ENCODE measurements around the gene AGTPBP1.

AGTPBP1 gene

GRCh38 chr9:85647571-85647970, 94.2 kb downstream of the AGTPBP1 start:
- H3K4me3 ChIP-seq (ENCODE audit: low read depth, low read length): no peak overlapping the region
- TF ChIP-seq, protein P1, sequence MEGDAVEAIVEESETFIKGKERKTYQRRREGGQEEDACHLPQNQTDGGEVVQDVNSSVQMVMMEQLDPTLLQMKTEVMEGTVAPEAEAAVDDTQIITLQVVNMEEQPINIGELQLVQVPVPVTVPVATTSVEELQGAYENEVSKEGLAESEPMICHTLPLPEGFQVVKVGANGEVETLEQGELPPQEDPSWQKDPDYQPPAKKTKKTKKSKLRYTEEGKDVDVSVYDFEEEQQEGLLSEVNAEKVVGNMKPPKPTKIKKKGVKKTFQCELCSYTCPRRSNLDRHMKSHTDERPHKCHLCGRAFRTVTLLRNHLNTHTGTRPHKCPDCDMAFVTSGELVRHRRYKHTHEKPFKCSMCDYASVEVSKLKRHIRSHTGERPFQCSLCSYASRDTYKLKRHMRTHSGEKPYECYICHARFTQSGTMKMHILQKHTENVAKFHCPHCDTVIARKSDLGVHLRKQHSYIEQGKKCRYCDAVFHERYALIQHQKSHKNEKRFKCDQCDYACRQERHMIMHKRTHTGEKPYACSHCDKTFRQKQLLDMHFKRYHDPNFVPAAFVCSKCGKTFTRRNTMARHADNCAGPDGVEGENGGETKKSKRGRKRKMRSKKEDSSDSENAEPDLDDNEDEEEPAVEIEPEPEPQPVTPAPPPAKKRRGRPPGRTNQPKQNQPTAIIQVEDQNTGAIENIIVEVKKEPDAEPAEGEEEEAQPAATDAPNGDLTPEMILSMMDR (IDR thresholded peaks at IDR 0.05; ENCODE audit: low read depth, low read length): no peak

GRCh38 chr9:85645909-85646627, 95.7 kb downstream of the AGTPBP1 start:
- TF ChIP-seq, protein P1 (IDR thresholded peaks at IDR 0.05; ENCODE audit: low read depth, low read length): no peak
- no peak overlapping the region for H3K4me3 ChIP-seq (ENCODE audit: low read depth, low read length)

DNA sequence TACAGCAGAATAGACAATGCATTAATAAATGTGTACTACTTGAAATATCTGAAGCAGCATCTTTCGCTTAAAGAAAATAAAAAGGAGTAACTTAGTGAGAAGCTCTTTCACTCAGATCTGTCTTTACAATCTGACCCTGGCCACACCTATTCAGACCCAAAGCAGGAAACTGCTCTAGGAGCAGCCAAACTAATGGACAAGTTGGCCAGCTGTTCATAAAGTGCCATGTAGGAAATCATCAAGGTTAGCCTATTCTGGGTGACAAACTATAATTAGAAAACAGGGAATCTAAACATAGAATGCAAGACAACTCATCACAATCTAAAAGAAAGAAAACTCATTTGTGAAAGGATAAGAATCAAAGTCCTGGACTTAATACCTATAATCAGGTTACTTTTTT, 101.3 kb downstream of the AGTPBP1 start:
- no peak overlapping the region for H3K4me3 ChIP-seq (ENCODE audit: low read depth, low read length)
- TF ChIP-seq, protein P1 (IDR thresholded peaks at IDR 0.05; ENCODE audit: low read depth, low read length): no peak

DNA sequence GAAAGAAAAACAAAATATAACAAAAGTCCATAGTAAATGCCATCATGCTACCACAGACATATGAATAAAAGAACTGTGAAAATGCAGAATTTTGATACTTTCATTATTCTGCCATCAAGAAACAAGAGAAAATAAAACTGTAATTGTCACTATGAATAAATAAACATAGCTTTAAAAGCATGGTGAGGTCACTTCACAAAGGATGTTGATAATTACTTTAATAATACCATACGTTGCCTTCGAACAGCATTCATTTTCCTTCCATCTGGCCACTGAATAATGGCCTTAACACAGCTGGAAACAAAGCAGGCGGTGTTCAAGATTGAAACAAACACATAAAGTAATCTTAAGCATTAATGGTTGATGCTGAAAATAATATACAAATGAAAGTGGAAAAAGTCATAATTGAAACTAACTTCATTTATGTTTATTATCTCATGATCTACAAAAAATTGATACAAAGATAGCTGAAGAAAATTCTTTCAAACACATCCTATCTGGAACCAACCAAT, 102.0 kb downstream of the AGTPBP1 start:
- no peak overlapping the region for H3K4me3 ChIP-seq (ENCODE audit: low read depth, low read length)
- TF ChIP-seq, protein P1 (IDR thresholded peaks at IDR 0.05; ENCODE audit: low read depth, low read length): no peak

GRCh38 chr9:85631809-85632208, 109.9 kb downstream of the AGTPBP1 start:
- no peak overlapping the region for H3K4me3 ChIP-seq (ENCODE audit: low read depth, low read length)
- TF ChIP-seq, protein P1 (IDR thresholded peaks at IDR 0.05; ENCODE audit: low read depth, low read length): no peak

GRCh38 chr9:85630676-85631075, 111.1 kb downstream of the AGTPBP1 start:
- TF ChIP-seq, protein P1 (IDR thresholded peaks at IDR 0.05; ENCODE audit: low read depth, low read length): no peak
- H3K4me3 ChIP-seq (ENCODE audit: low read depth, low read length): no peak overlapping the region

DNA sequence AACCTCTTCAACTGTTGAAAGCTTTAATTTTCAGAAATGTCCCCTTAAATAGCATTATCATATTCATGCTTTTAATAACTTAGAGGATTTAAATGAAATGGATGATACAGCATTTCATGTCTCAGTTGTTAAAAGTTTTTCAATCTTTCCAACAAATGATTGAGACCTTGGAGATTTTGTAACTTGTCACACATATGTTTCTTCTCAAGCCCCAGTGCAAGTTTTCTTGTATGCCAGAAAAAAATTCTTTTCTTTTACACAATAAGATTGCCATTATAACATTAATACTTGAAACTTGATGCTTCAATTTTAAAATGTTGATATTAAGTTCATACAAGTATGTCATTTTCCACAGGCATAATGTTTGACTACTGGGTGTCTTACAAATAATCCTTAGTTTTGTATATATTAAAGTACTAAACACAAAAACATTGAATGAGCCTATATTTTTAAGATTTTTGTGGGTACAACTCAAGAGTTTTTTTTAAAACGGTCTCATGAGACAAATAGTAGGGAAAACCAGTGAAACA, 124.5 kb downstream of the AGTPBP1 start:
- H3K4me3 ChIP-seq (ENCODE audit: low read depth, low read length): no peak overlapping the region
- TF ChIP-seq, protein P1 (IDR thresholded peaks at IDR 0.05; ENCODE audit: low read depth, low read length): no peak
